Measurements from ENCODE around the gene KIFC3. TPM values are rescaled to one million over a fixed set of nuclear protein-coding genes. Genes with fewer than 3 reads are reported as not detected.

The KIFC3 gene
- total and polyA plus RNA-seq, 2 of the 13 experiments (the other 11 are each of a cell fraction or from before 2014, with no cell fraction given): 42.1 to 45.3 TPM

- TF ChIP-seq ZNF792 (CRISPR knock-in tag; IDR thresholded peaks at IDR 0.05): no peak
- TF ChIP-seq HMGXB3 (CRISPR knock-in tag; IDR thresholded peaks at IDR 0.05; ENCODE audit: borderline replicate concordance): peak; percentile 29; the same call in 1 of the 2 replicates
- TF ChIP-seq THAP9 (CRISPR knock-in tag; IDR thresholded peaks at IDR 0.05; ENCODE audit: borderline replicate concordance): peak; percentile 89; the same call in 1 of the 2 replicates
- no peak for TF ChIP-seq SCMH1 (CRISPR knock-in tag; IDR thresholded peaks at IDR 0.05; ENCODE audit: borderline replicate concordance)
- TF ChIP-seq E2F2 (CRISPR knock-in tag; IDR thresholded peaks at IDR 0.05; ENCODE audit: borderline replicate concordance): peak; percentile 87; the same call in 1 of the 2 replicates
- peak; percentile 96 for TF ChIP-seq ZNF350 (CRISPR knock-in tag; IDR thresholded peaks at IDR 0.05; ENCODE audit: borderline replicate concordance, low read depth)
- TF ChIP-seq HOXD1 (CRISPR knock-in tag; IDR thresholded peaks at IDR 0.05): peak; percentile 66; the same call in 1 of the 2 replicates
- TF ChIP-seq ZNF441 (CRISPR knock-in tag; IDR thresholded peaks at IDR 0.05; ENCODE audit: borderline replicate concordance): peak; percentile 55
- 0 out of 2 replicates have a peak, but pooled peaks have one; percentile 45 for TF ChIP-seq FOXK1 (CRISPR knock-in tag; IDR thresholded peaks at IDR 0.05; ENCODE audit: borderline replicate concordance, low read depth)
- TF ChIP-seq CEBPG (CRISPR knock-in tag; IDR thresholded peaks at IDR 0.05): no peak
- TF ChIP-seq ZNF772 (CRISPR knock-in tag; IDR thresholded peaks at IDR 0.05): peak; percentile 91; the same call in 1 of the 2 replicates
- TF ChIP-seq ZFP41 (CRISPR knock-in tag; IDR thresholded peaks at IDR 0.05; ENCODE audit: borderline replicate concordance): peak; percentile 98
- no peak for TF ChIP-seq HNF4A (CRISPR knock-in tag; IDR thresholded peaks at IDR 0.05)
- peak; percentile 98 for TF ChIP-seq ZBTB43 (CRISPR knock-in tag; conservative IDR thresholded peaks at IDR 0.05)
Measured at GRCh38 chr16:57802341-57803133, at the start of gene KIFC3 (continued).

Data from HepG2 (cell line).